PFSK-1 (cell line): Measurements from ENCODE around the gene DNAJC18.

Experiments used
- FOXP2 ChIP-seq: optimal IDR thresholded peaks from 2 replicates; pipeline ENCODE3; 2011; ENCODE audit warnings: borderline replicate concordance, control low read depth, inconsistent platforms; ENCODE audit not compliant: insufficient read depth; ENCODE audit errors: extremely low read length, extremely low read depth
- POLR2AphosphoS5 ChIP-seq: IDR thresholded peaks from 2 replicates; pipeline ENCODE4 v1.6.1; 2012; ENCODE audit warnings: low read depth, mild to moderate bottlenecking, control low read depth, low read length, moderate library complexity
- REST ChIP-seq, 2 experiments: IDR thresholded peaks; 2 replicates each; pipeline versions ENCODE4 v1.6.1 to v1.8.0; 2011 to 2012; ENCODE audit warnings: low read depth in 2 of 2, low read length in 2 of 2, control low read depth in 1 of 2, inconsistent platforms in 1 of 2, mild to moderate bottlenecking in 1 of 2, moderate library complexity in 1 of 2; ENCODE audit not compliant: insufficient read depth in 1 of 2
- SIN3A ChIP-seq: IDR thresholded peaks from 2 replicates; pipeline ENCODE4 v1.6.1; 2012; ENCODE audit warnings: mild to moderate bottlenecking, low read length, moderate library complexity, borderline replicate concordance; ENCODE audit not compliant: insufficient read depth
- TAF1 ChIP-seq: IDR thresholded peaks from 2 replicates; pipeline ENCODE4 v1.6.1; 2012; ENCODE audit warnings: low read length, control low read depth, borderline replicate concordance; ENCODE audit not compliant: insufficient read depth

Gene DNAJC18

DNA sequence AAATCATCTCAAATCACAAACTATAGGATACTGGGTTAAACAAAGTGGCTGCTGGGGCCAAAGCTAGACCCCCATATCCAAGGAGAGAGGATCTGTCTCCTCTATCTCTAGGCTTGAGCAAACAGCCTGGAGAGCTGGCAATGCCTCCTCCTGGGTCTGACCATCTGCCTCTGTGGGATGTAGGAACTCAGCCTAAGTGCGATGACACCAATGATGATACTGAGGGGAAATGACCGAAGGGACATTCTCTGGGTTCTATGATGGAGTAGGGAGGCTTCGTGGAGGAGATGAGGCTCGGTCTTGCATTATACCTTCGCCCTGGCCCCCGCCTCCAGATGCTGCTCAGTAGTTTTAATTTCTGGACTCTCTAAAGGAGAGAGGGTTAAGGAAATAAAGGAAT is 26.2 kb downstream of the DNAJC18 start:
- TF ChIP-seq REST (IDR thresholded peaks at IDR 0.05; ENCODE audit: insufficient read depth in 1 of 2, low read depth in 2 of 2, low read length in 2 of 2) (no peak), POLR2AphosphoS5 (no peak), TAF1 (no peak), FOXP2 (no peak), SIN3A (no peak)

DNA sequence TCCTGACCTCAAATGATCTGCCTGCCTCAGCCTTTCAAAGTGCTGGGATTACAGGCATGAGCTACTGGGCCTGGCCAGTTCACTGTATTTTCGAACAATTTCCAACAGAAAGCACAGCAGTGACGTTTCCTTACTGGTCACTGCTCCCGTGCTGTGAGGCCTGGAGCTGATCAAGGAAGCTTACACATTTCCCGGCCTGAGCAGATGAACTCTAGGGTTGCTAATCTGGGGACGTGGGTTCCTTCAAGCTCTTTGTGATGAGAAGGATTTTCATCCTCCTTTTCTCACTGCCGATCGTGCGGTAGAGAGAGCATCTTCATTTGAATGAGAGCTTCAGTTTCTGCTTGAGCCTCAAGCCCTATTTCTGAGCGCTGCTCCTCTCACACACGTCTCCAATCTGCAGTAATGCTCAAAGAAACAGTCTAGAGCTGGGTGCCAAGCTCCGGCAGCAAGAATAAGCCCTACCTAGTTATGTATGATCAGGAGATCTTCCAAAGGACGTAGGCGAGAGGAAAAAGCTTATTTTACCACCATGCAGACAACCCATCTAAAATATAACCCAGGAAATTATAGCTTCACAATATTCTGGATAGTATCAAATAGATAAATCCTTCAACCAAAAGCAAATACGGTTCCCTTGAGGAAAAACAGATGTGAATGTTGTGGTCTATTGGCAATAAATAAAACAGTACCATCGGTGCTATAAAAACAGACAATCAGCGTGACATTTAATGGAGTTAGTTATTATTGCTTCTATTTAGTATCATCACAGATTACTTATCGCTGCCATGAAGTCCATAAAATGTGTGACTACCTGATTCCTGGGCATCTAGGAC is 28.1 kb downstream of the DNAJC18 start:
- TF ChIP-seq POLR2AphosphoS5 (no peak), FOXP2 (no peak), TAF1 (no peak), SIN3A (no peak), REST (IDR thresholded peaks at IDR 0.05; ENCODE audit: insufficient read depth in 1 of 2, low read depth in 2 of 2, low read length in 2 of 2) (no peak)

GRCh38 chr5:139410121-139410992 is 29.0 kb downstream of the DNAJC18 start:
- TF ChIP-seq TAF1 (no peak), FOXP2 (no peak), REST (IDR thresholded peaks at IDR 0.05; ENCODE audit: insufficient read depth in 1 of 2, low read depth in 2 of 2, low read length in 2 of 2) (no peak)

DNA sequence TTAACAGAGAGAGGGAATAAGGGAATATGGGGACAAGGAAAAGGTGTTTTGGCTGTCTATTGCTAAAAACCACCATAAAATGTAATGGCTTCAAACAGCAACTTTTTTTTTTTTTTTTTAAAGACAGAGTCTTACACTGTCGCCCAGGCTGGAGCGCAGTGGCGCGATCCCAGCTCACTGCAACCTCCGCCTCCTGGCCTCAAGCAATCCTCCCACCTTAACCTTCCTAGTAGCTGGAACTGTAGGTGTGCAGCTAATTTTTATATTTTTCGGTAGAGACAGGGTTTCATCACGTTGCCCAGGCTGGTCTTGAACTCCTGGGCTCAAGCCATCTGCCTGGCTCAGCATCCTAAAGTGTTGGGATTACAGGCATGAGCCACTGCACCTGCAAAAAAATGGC is 31.1 kb downstream of the DNAJC18 start:
- TF ChIP-seq FOXP2 (no peak), TAF1 (no peak), SIN3A (no peak), POLR2AphosphoS5 (no peak), REST (IDR thresholded peaks at IDR 0.05; ENCODE audit: insufficient read depth in 1 of 2, low read depth in 2 of 2, low read length in 2 of 2) (no peak)
